ENCODE measurements around the gene CYP2C9. TPM values are rescaled to one million over a fixed set of nuclear protein-coding genes. Genes with fewer than 3 reads are reported as not detected.

Gene CYP2C9
- total RNA-seq, 1 experiment from 2014 or later = 0.76 TPM

DNA sequence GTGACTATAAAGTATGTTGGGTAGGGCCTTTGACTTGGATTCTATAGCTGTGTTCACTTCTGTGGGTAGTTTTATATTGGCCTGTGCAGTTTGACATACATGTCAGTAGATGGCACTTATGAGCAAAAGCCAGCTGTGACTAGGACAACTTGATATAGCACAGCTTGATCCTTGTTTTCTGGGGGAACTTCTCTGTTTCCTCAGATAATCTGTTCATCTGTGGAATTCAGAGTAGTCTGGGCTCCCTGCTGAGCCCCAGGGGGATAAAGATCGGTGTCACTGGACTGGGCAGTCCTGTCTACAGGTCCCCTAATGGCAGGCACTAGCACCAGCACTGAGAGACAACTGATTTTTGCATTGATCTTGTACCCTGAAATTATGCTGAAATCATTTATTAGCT is 25.4 kb downstream of the CYP2C9 start:
- Histone ChIP-seq H3K9me2 (ENCODE audit: insufficient read depth) (no peaks in the 10 kb centered on the region), H3K9ac (ENCODE audit: low read length) (no peak overlapping the region), H3K36me3 (ENCODE audit: control insufficient read depth in 1 of 2, insufficient read depth in 2 of 2, low read length in 2 of 2) (no peaks in the 10 kb centered on the region), H3K4me3 (replicated peaks in 1 of 2; ENCODE audit: low read depth in 1 of 2, low read length in 2 of 2) (no peak overlapping the region), H3K4me2 (ENCODE audit: low read length) (no peak overlapping the region), H3K27me3 (ENCODE audit: insufficient read depth, low read length) (no peaks in the 10 kb centered on the region), H4K20me1 (ENCODE audit: insufficient read depth) (no peaks in the 10 kb centered on the region), H2AFZ (ENCODE audit: low read depth, low read length, poor library complexity, severe bottlenecking) (peak overlapping the region; percentile 76), H3K4me1 (ENCODE audit: control insufficient read depth in 1 of 2, insufficient read depth in 2 of 2, low read length in 2 of 2) (no peaks in the 10 kb centered on the region), H3K79me2 (ENCODE audit: insufficient read depth, low read length) (no peaks in the 10 kb centered on the region), H3K27ac (ENCODE audit: low read depth, low read length) (no peak overlapping the region), H3K9me3 (ENCODE audit: control insufficient read depth in 1 of 2, insufficient read depth in 1 of 2, low read depth in 1 of 2, low read length in 2 of 2) (no peaks in the 10 kb centered on the region)
- TF ChIP-seq, protein P1, sequence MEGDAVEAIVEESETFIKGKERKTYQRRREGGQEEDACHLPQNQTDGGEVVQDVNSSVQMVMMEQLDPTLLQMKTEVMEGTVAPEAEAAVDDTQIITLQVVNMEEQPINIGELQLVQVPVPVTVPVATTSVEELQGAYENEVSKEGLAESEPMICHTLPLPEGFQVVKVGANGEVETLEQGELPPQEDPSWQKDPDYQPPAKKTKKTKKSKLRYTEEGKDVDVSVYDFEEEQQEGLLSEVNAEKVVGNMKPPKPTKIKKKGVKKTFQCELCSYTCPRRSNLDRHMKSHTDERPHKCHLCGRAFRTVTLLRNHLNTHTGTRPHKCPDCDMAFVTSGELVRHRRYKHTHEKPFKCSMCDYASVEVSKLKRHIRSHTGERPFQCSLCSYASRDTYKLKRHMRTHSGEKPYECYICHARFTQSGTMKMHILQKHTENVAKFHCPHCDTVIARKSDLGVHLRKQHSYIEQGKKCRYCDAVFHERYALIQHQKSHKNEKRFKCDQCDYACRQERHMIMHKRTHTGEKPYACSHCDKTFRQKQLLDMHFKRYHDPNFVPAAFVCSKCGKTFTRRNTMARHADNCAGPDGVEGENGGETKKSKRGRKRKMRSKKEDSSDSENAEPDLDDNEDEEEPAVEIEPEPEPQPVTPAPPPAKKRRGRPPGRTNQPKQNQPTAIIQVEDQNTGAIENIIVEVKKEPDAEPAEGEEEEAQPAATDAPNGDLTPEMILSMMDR (IDR thresholded peaks at IDR 0.05 in 2 of 3, conservative IDR thresholded peaks at IDR 0.05 in 1 of 3; ENCODE audit: borderline replicate concordance in 1 of 3, insufficient read depth in 1 of 3, low read depth in 2 of 3, low read length in 2 of 3) = peak; percentile 30 to 86 (median 81); a peak in 4 of 6 replicates
- TF ChIP-seq EZH2 (IDR thresholded peaks at IDR 0.05) = no peak
- TF ChIP-seq RAD21 (IDR thresholded peaks at IDR 0.05; ENCODE audit: low read depth) = peak; percentile 54
- TF ChIP-seq ZNF274 (IDR thresholded peaks at IDR 0.05; ENCODE audit: low read depth, low read length) = no peak
- TF ChIP-seq CBX3 (IDR thresholded peaks at IDR 0.05; ENCODE audit: low read depth) = no peak
- TF ChIP-seq MAX (IDR thresholded peaks at IDR 0.05) = no peak
- no peak for TF ChIP-seq SIN3A (IDR thresholded peaks at IDR 0.05; ENCODE audit: low read depth)
- no TSS peak for BruUV-seq (replicated peaks)
- RAD21 ChIA-PET (ENCODE audit: low non-redundant PET in 1 of 2, low total read pairs in 2 of 2, uncharacterized antibody in 2 of 2, unreplicated experiment in 2 of 2) = no interaction called here
- POLR2A ChIA-PET = no interaction called here
- peak; percentile 99 for ATAC-seq
- CTCF ChIA-PET = interaction anchor here (1.0 to 1.8 kb wide), 6 partner anchors 8 to 283 kb away, joined by 4 to 6 read pairs (median 4); no protein-coding TSS in a partner anchor
- DNase-seq (ENCODE audit: low read depth, low spot score) = peak; percentile 46
- intact Hi-C loops (cut with micrococcal nuclease) = no loop called here

DNA sequence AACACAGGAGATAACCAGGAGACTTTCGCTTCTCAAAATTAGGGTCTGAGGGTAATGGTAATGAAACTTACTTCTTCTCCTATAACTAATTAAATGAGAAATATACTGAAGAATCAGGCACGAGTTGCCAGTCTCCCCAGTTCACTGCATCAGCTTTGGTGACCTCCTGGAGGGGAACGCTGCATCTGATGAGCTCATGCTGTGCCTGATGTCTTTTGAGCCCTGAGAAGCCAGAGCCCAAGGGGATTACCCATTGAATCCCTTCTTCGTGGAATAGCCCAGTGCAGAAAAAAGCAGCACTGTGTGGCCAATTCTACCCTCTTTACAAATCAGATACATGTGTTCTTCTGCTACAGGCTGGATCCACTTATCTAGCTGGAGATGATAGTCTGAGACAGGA is 45.1 kb downstream of the CYP2C9 start:
- no peaks in the 10 kb centered on the region for H3K79me2 ChIP-seq (ENCODE audit: insufficient read depth, low read length)
- ATAC-seq (no peak), DNase-seq (ENCODE audit: low read depth, low spot score) (no peak)
- H3K9me3 ChIP-seq (ENCODE audit: control insufficient read depth in 1 of 2, insufficient read depth in 1 of 2, low read depth in 1 of 2, low read length in 2 of 2) = no peaks in the 10 kb centered on the region
- no TSS peak for BruUV-seq (replicated peaks)
- no peak overlapping the region for H3K9ac ChIP-seq (ENCODE audit: low read length)
- POLR2A ChIA-PET = no interaction called here
- no peaks in the 10 kb centered on the region for H3K36me3 ChIP-seq (ENCODE audit: control insufficient read depth in 1 of 2, insufficient read depth in 2 of 2, low read length in 2 of 2)
- H2AFZ ChIP-seq (ENCODE audit: low read depth, low read length, poor library complexity, severe bottlenecking) = no peak overlapping the region
- H3K4me2 ChIP-seq (ENCODE audit: low read length) = no peak overlapping the region
- H3K9me2 ChIP-seq (ENCODE audit: insufficient read depth) = no peaks in the 10 kb centered on the region
- no peak overlapping the region for H3K27ac ChIP-seq (ENCODE audit: low read depth, low read length)
- intact Hi-C loops (cut with micrococcal nuclease) = no loop called here
- RAD21 ChIA-PET (ENCODE audit: low non-redundant PET in 1 of 2, low total read pairs in 2 of 2, uncharacterized antibody in 2 of 2, unreplicated experiment in 2 of 2) = no interaction called here
- H3K27me3 ChIP-seq (ENCODE audit: insufficient read depth, low read length) = no peaks in the 10 kb centered on the region
- H3K4me3 ChIP-seq (replicated peaks in 1 of 2; ENCODE audit: low read depth in 1 of 2, low read length in 2 of 2) = no peak overlapping the region
- no peaks in the 10 kb centered on the region for H3K4me1 ChIP-seq (ENCODE audit: control insufficient read depth in 1 of 2, insufficient read depth in 2 of 2, low read length in 2 of 2)
- CTCF ChIA-PET = no interaction called here
- H4K20me1 ChIP-seq (ENCODE audit: insufficient read depth) = no peaks in the 10 kb centered on the region
- TF ChIP-seq MAX (IDR thresholded peaks at IDR 0.05) (no peak), FOSL1 (IDR thresholded peaks at IDR 0.05; ENCODE audit: low read depth) (no peak), YY1 (IDR thresholded peaks at IDR 0.05; ENCODE audit: extremely low read depth, insufficient replicate concordance, low read depth, low read length) (no peak), EGR1 (IDR thresholded peaks at IDR 0.05; ENCODE audit: low read depth) (no peak)
- TF ChIP-seq, protein P2, sequence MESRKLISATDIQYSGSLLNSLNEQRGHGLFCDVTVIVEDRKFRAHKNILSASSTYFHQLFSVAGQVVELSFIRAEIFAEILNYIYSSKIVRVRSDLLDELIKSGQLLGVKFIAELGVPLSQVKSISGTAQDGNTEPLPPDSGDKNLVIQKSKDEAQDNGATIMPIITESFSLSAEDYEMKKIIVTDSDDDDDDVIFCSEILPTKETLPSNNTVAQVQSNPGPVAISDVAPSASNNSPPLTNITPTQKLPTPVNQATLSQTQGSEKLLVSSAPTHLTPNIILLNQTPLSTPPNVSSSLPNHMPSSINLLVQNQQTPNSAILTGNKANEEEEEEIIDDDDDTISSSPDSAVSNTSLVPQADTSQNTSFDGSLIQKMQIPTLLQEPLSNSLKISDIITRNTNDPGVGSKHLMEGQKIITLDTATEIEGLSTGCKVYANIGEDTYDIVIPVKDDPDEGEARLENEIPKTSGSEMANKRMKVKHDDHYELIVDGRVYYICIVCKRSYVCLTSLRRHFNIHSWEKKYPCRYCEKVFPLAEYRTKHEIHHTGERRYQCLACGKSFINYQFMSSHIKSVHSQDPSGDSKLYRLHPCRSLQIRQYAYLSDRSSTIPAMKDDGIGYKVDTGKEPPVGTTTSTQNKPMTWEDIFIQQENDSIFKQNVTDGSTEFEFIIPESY (IDR thresholded peaks at IDR 0.05; ENCODE audit: extremely low read depth, insufficient replicate concordance, low read length) = no peak
- TF ChIP-seq, protein P3, sequence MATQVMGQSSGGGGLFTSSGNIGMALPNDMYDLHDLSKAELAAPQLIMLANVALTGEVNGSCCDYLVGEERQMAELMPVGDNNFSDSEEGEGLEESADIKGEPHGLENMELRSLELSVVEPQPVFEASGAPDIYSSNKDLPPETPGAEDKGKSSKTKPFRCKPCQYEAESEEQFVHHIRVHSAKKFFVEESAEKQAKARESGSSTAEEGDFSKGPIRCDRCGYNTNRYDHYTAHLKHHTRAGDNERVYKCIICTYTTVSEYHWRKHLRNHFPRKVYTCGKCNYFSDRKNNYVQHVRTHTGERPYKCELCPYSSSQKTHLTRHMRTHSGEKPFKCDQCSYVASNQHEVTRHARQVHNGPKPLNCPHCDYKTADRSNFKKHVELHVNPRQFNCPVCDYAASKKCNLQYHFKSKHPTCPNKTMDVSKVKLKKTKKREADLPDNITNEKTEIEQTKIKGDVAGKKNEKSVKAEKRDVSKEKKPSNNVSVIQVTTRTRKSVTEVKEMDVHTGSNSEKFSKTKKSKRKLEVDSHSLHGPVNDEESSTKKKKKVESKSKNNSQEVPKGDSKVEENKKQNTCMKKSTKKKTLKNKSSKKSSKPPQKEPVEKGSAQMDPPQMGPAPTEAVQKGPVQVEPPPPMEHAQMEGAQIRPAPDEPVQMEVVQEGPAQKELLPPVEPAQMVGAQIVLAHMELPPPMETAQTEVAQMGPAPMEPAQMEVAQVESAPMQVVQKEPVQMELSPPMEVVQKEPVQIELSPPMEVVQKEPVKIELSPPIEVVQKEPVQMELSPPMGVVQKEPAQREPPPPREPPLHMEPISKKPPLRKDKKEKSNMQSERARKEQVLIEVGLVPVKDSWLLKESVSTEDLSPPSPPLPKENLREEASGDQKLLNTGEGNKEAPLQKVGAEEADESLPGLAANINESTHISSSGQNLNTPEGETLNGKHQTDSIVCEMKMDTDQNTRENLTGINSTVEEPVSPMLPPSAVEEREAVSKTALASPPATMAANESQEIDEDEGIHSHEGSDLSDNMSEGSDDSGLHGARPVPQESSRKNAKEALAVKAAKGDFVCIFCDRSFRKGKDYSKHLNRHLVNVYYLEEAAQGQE (IDR thresholded peaks at IDR 0.05; ENCODE audit: low read depth) = no peak
